Activated gamma-delta T cell (primary cell): ENCODE measurements around the gene WDR70.
"Not testable (repeated sequence)": the region's sequence is repeated elsewhere in the genome, so short reads cannot be mapped to it uniquely, and the experiment has no call there.

Source experiments
- DNase-seq: peaks from one replicate; lab custom pipeline; 2025; lab: John Stamatoyannopoulos, UW

Gene WDR70

DNA sequence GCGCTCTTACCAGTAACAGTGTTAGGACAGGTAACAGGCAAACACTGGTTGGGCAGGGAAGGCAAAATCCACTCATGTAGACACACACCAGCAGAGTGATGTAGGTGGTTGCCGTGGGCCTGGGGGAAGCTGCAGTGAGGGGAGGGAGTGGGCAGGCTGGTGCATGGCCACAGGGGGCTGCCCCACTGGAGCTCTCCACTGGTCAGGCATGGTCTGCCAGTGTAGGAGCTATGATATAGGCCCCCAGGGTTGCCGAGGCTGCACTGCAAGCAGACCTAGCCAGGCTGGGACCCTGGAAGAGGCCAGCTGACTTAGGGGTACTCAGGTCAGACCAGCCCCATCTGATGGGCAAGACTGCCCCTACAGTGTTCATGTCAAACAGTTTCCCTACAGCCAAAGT lies 306.1 kb downstream of the WDR70 start:
- no peak for DNase-seq

DNA sequence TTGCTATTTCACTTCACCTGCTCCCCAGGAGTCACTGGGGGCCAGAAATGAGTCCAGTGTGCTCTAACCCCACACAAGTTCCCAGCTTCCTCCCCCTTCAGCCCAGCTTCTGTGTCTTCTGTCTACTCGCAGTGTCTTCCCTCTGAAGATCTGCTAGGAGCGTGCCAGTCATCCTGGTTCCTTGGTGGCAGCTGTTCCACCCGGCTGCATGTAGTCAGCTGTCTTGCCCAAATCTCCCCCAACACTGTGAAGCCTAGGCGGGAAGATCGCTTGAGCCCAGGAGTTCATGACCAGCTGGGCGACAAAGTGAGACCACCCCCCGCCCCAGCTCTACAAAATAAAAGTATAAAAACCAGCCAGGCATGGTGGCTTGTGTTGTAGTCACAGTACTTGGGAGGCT lies 306.7 kb downstream of the WDR70 start:
- DNase-seq: no peak

GRCh38 chr5:37688925-37689324 lies 309.8 kb downstream of the WDR70 start:
- not testable (repeated sequence) for DNase-seq

GRCh38 chr5:37694333-37694732 lies 315.2 kb downstream of the WDR70 start:
- DNase-seq: not testable (repeated sequence)

- DNase-seq: no peak
Measured at GRCh38 chr5:37694867-37695266, 315.7 kb downstream of the WDR70 start.

- DNase-seq: no peak
Measured at GRCh38 chr5:37695647-37696046, 316.5 kb downstream of the WDR70 start.

GRCh38 chr5:37696190-37697021 lies 317.3 kb downstream of the WDR70 start:
- no peak for DNase-seq

- no peak for DNase-seq
Measured at GRCh38 chr5:37701868-37702267, 322.8 kb downstream of the WDR70 start.

DNA sequence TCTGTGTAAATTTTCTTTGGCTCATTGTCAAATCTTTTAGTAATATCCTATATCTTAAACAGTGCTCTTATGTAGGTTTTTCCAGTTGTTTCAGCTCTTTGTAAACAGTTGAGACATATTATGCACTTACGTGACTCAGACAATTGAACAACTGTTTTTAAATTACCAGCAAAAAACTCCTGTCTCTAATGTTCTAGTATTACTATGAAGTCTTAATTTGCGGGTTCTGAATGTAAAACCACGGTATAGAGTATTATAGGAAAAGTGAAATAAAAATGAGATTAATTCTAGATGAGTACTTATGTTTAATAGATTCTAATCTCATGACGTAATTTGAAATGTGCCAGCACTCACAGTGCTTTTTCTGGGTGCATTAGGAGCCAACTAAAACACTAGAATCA lies 324.7 kb downstream of the WDR70 start:
- no peak for DNase-seq

- DNase-seq: no peak
Measured at GRCh38 chr5:37704406-37704805, 325.3 kb downstream of the WDR70 start.

GRCh38 chr5:37709020-37709419 lies 329.9 kb downstream of the WDR70 start:
- DNase-seq: no peak

DNA sequence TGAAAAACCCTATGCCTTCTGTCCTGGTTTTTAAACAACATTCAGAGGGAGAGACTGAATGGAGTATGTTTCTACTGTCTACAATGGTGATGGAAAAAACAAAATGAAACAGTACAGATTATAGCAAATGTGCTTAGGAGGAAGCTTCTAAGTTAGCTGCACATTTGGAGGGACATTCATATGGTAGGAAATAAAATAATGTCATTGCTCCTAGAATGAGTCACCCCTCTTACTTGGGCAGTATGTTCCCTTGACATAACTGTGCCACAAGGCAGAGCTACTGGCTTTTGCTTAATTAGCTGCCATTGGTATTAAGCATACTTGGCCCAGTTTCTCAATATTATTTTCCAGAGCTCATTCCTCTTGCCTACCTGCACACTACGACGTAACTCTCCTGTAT lies 331.8 kb downstream of the WDR70 start:
- DNase-seq: no peak

DNA sequence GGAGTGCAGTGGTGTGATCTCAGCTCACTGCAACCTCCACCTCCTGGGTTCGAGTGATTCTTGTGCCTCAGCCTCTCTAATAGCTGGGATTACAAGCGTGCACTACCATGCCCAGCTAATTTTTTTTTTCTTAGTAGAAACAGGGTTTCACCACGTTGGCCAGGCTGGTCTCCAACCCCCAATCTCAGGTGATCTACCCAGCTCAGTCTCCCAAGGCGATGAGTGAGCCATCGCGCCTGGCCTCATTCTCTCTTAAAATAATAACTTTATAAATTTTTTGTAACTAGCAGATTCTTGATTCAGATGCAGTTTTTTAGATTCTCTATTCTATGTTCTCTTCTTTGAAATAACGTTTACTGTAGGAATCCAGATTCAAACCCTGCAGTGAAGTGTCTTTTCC lies 333.6 kb downstream of the WDR70 start:
- no peak for DNase-seq

GRCh38 chr5:37714756-37715155 lies 335.6 kb downstream of the WDR70 start:
- DNase-seq: no peak

DNA sequence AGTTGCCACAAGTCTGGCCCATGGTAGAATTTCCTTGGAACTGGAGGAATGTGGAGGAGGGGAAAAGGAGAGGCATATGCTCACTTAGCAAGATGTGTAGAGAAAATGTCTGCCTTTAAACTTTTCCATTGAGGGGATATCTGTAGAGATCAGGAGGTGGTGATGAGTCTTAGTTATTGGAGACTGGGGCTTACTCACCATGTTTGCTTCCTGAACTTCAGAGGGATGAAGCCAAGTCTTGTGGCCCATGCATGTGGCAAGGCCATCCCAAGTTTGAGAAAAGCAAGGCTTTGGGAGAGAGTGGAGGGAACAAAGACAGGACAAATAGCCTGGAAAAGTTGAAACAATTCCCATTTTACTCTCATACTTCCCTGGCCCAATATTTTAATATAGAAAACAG lies 336.2 kb downstream of the WDR70 start:
- no peak for DNase-seq

DNA sequence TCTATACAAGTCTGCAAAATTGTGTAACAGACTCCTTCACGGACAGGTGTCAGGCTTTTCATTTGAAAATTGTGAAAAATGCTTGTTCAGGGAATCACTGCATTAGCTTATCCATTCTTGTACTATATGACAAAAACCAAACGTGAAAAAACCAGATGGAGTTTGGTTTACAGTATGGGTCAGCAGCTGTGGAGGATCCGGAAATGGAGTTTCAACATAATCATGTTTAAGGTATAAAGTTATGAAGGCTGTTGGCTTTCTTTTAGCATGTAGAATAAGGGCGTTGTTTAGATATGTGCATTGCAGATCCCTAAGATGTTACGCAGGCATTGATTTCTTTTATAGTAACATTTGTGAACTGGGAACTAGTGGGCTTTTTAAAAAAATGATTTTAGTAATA lies 336.9 kb downstream of the WDR70 start:
- no peak for DNase-seq

DNA sequence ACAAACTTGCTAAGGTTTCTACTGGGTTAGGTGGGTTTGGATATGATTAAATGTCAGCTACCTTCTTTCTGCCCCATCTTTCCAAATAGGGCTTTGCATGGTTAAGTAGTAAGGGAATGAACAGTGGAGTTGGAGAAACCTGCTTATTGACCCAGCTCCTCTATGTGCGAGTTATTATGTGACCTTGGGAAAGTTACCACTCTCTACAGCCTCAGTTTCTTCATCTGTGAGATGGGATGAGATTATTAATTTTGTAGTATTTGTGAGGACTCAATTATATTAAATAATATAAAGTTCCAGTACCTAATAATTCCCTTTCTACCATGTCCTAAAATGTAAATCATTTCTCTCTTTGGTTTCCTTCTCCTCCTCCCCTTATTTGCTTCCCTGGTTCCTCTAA lies 337.3 kb downstream of the WDR70 start:
- no peak for DNase-seq

- no peak for DNase-seq
Measured at GRCh38 chr5:37717276-37717612, 338.1 kb downstream of the WDR70 start.

DNA sequence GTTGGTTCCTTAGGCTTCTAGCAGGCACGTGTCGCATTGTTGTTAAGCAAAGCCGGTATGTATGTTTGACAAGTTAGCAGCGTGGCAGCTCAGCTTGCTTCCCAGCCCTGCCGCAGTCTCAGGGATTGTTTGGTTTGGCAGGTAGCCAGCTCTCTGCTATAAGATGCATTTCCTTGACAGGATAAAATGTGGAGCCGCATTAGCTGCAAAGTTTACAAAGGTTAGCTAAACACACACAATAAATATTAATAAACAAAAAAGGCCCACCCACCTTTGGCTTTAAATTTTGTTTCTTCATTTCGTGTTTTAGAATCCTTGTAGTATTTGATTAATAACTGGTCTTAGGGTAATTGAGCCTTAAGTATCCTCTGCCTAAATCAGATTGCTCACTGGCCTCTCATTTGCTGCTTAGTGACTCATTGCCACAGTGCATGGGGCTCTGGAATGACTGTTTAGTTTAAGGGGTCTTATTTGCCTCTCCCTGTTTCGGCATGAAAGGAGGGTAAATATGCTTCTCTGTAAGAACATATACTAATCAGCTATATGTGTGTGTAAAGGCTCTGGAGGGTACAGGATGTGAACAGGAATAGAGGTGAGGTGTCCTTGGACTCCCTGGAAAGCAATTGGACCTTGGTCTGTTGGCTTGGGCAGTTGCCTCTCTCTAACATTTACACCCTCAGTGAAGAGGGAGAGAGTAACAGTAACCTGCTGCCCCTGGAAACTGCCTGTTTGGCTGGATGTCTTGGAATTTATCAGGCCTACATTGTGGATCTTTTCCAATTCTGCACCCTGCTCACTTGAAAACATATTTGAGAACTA lies 338.7 kb downstream of the WDR70 start:
- DNase-seq: no peak

DNA sequence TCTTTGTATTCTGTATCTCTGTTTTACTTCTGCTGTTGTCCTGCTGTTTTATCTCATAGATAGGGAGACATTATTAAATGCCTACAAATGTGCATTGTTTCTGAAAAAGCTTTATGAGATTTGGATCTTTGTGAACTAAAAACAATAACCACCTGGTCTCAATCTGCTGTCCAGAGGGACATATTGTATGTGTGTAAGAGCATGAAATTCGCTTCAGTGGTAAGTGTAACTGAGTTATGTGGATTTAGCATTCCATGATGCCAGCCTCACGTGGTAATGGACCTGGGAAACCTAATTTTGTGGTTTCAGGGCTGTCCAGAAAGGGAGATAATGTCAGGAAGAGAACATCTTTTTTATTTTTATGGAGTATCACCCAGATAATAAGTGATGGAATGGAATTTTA lies 341.4 kb downstream of the WDR70 start:
- no peak for DNase-seq

GRCh38 chr5:37721447-37721871 lies 342.3 kb downstream of the WDR70 start:
- DNase-seq: no peak

GRCh38 chr5:37722236-37723161 lies 343.4 kb downstream of the WDR70 start:
- no peak for DNase-seq
